ENCODE measurements around the gene CELA2A.
"Not testable (repeated sequence)": the region's sequence is repeated elsewhere in the genome, so short reads cannot be mapped to it uniquely, and the experiment has no call there.

The CELA2A gene

DNA sequence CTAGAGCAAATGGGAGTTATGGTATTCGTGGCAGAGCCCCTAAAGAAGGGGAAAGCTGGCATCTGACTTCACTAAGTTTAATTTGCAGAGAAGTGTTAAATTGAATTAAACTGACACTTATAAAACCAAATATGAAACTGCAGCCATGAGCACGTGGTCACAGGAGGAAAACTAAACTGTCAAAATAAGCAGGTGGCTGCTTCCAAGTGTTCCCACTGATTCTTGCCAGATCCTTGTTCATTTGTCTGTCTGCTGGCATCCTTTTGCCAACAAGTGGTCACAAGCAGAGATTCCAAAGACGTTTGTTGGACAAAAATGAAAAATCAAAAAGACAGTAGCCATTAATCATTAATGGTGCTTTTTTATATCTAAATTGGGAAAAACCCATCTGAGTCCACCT, 12.8 kb downstream of the CELA2A start:
- Histone ChIP-seq H3K4me3 (ENCODE audit: severe bottlenecking) (no peak overlapping the region), H3K36me3 (ENCODE audit: low read depth) (no peaks in the 10 kb centered on the region), H3K4me1 (ENCODE audit: insufficient read depth, poor library complexity, severe bottlenecking) (peaks cover 2% of the 10 kb centered on the region), H3K9me3 (ENCODE audit: severe bottlenecking) (no peaks in the 10 kb centered on the region), H3K27me3 (ENCODE audit: insufficient read depth, poor library complexity, severe bottlenecking) (no peaks in the 10 kb centered on the region), H3K27ac (ENCODE audit: poor library complexity, severe bottlenecking) (no peak overlapping the region)
- ATAC-seq (ENCODE audit: low read depth) (no peak), DNase-seq (ENCODE audit: low spot score) (no peak)
- TF ChIP-seq, protein P1, sequence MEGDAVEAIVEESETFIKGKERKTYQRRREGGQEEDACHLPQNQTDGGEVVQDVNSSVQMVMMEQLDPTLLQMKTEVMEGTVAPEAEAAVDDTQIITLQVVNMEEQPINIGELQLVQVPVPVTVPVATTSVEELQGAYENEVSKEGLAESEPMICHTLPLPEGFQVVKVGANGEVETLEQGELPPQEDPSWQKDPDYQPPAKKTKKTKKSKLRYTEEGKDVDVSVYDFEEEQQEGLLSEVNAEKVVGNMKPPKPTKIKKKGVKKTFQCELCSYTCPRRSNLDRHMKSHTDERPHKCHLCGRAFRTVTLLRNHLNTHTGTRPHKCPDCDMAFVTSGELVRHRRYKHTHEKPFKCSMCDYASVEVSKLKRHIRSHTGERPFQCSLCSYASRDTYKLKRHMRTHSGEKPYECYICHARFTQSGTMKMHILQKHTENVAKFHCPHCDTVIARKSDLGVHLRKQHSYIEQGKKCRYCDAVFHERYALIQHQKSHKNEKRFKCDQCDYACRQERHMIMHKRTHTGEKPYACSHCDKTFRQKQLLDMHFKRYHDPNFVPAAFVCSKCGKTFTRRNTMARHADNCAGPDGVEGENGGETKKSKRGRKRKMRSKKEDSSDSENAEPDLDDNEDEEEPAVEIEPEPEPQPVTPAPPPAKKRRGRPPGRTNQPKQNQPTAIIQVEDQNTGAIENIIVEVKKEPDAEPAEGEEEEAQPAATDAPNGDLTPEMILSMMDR (IDR thresholded peaks at IDR 0.05; ENCODE audit: poor library complexity, severe bottlenecking), result no peak

DNA sequence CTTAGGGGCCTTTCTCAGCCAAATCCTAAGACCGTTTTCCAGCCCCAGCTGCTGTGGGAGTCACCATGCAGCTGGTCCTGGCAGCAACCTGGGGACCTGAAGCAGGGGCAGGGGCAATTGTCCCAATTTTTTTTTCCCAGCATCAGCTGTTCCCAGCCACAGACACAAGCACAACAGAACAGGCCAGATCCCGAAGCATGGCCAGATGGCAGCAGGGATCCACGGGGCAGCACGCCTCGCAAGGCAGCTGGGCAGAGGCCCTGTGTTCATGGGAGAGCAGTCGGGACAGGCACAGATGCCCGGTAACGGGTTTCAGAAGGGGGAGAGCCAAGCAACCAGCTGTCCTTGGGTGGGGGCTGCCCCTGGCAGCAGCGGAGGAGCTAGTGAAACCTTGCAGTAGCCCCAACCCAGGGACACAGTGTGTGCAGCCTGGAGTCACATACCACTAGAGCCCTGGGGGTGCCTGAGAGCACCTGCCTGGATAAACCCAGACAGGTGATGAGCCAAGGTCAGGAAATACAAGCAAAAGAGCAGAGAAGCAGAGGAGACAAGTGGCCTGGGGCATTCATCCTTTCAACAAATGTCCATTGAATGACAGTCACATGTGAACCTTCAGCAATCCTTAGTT, 13.4 kb downstream of the CELA2A start:
- H3K9me3 ChIP-seq (ENCODE audit: severe bottlenecking); DNase-seq (ENCODE audit: low spot score); H3K4me1 ChIP-seq (ENCODE audit: insufficient read depth, poor library complexity, severe bottlenecking); H3K27ac ChIP-seq (ENCODE audit: poor library complexity, severe bottlenecking); H3K4me3 ChIP-seq (ENCODE audit: severe bottlenecking); H3K36me3 ChIP-seq (ENCODE audit: low read depth); H3K27me3 ChIP-seq (ENCODE audit: insufficient read depth, poor library complexity, severe bottlenecking); ATAC-seq (ENCODE audit: low read depth): not testable (repeated sequence)

DNA sequence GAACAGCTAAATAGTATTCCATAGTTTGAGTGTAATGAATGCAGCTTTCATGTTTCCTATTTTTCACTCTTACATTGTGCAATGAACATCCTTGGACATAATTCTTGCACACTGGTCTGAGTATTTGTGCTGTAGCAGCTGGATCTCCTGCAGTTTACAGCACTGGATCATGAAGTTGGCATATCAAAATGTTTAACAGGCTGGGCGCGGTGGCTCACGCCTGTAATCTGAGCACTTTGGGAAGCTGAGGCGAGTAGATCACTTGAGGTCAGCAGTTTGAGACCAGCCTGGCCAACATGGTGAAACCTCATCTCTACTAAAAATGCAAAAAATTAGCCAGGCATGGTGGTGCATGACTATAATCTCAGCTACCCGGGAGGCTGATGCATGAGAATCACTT, 14.5 kb downstream of the CELA2A start:
- H3K27ac ChIP-seq (ENCODE audit: poor library complexity, severe bottlenecking), result not testable (repeated sequence)

DNA sequence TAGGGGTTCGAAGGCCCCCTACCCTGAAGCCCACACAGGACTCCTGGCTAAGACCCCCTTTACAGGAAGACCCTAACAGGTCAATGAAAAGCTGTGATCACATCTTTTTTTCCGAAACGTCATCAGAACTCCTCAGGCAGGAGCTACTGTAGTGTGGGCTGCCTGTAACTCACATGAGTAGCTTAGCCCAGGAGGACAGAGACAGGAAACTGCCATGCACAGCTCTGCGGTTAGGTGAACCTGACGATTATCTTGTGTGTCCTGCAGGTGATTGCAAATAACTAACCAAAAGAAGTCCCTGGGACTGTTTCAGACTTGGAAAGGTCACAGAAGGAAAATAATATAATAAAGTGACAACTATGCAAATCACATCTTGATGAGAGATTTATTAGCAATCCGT, 15.2 kb downstream of the CELA2A start:
- H3K9me3 ChIP-seq (ENCODE audit: severe bottlenecking); H3K4me3 ChIP-seq (ENCODE audit: severe bottlenecking); H3K36me3 ChIP-seq (ENCODE audit: low read depth); H3K4me1 ChIP-seq (ENCODE audit: insufficient read depth, poor library complexity, severe bottlenecking); H3K27me3 ChIP-seq (ENCODE audit: insufficient read depth, poor library complexity, severe bottlenecking); ATAC-seq (ENCODE audit: low read depth); DNase-seq (ENCODE audit: low spot score); H3K27ac ChIP-seq (ENCODE audit: poor library complexity, severe bottlenecking): not testable (repeated sequence)

More for the DNA sequence above, 14.5 kb downstream of the CELA2A start:
- DNase-seq (ENCODE audit: low spot score); H3K9me3 ChIP-seq (ENCODE audit: severe bottlenecking); H3K36me3 ChIP-seq (ENCODE audit: low read depth); ATAC-seq (ENCODE audit: low read depth); H3K4me1 ChIP-seq (ENCODE audit: insufficient read depth, poor library complexity, severe bottlenecking); H3K4me3 ChIP-seq (ENCODE audit: severe bottlenecking); H3K27me3 ChIP-seq (ENCODE audit: insufficient read depth, poor library complexity, severe bottlenecking): not testable (repeated sequence)

DNA sequence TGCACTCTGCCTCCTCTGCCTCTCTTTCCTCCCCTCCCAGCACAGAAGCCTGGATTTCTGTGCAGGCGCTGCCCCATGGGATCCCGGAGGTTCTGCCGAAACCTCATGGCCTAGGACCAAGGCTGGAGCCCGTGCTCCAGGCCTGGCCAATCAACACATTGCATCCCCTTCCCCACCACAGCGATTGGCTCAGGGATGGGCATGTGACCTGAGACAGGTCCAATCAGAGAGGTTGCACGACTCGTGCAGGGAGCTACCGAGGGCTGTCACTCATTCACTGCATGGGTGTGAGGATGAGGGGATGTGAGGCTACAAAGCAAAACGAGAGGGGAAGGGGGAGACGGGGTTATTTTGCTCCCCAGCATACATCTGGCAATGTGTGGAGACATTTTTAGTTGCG, 16.1 kb downstream of the CELA2A start:
- no peaks in the 10 kb centered on the region for H3K9me3 ChIP-seq (ENCODE audit: severe bottlenecking)
- TF ChIP-seq, protein P1 (IDR thresholded peaks at IDR 0.05; ENCODE audit: poor library complexity, severe bottlenecking), result no peak
- no peaks in the 10 kb centered on the region for H3K27me3 ChIP-seq (ENCODE audit: insufficient read depth, poor library complexity, severe bottlenecking)
- H3K27ac ChIP-seq (ENCODE audit: poor library complexity, severe bottlenecking), result no peak overlapping the region
- ATAC-seq (ENCODE audit: low read depth) (no peak), DNase-seq (ENCODE audit: low spot score) (no peak)
- H3K4me1 ChIP-seq (ENCODE audit: insufficient read depth, poor library complexity, severe bottlenecking), result no peaks in the 10 kb centered on the region
- H3K36me3 ChIP-seq (ENCODE audit: low read depth), result no peaks in the 10 kb centered on the region
- H3K4me3 ChIP-seq (ENCODE audit: severe bottlenecking), result no peak overlapping the region

DNA sequence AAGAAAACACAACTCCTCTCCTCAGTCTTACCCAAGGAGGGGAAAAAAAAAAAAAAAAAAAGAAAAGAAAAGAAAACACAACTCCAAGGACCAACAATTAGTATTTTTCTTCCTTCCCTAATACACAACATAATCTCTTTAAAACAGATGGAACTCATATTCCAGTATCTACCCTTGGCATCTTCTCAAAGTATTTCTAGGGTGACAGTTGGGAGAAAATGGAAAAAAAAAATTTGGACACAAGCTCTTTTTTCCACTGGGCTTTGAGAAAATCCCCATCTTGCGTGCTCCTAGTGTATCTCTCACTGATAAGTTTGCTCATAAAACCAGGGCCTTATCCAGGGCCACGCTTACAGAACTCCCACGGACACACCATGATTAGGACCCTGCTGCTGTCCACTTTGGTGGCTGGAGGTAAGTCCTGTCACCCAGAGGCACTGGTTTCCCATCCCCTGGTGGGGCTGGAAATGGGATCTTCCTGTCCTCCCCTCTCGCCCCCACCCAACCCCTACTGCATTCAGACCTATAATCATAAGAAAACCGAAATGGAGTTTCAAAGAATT, 19.3 kb downstream of the CELA2A start, which contains the start of gene CELA2B:
Gene CELA2B, plus strand, starts transcription at position 353 of the 563 bp plus-strand sequence. Its CDS starts 22 bp downstream, at position 375.
- Histone ChIP-seq H3K4me1 (ENCODE audit: insufficient read depth, poor library complexity, severe bottlenecking) (no peaks in the 10 kb centered on the region), H3K27me3 (ENCODE audit: insufficient read depth, poor library complexity, severe bottlenecking) (no peaks in the 10 kb centered on the region), H3K4me3 (ENCODE audit: severe bottlenecking) (no peak within 1 kb of the TSS), H3K9me3 (ENCODE audit: severe bottlenecking) (no peaks in the 10 kb centered on the region), H3K27ac (ENCODE audit: poor library complexity, severe bottlenecking) (no peak within 1 kb of the TSS), H3K36me3 (ENCODE audit: low read depth) (no peaks in the 10 kb centered on the region)
- TF ChIP-seq, protein P1 (IDR thresholded peaks at IDR 0.05; ENCODE audit: poor library complexity, severe bottlenecking), result no peak
- no peak for DNase-seq (ENCODE audit: low spot score)
- ATAC-seq (ENCODE audit: low read depth), result no peak

All from RWPE2 (cell line).